C4-2B (cell line): ENCODE measurements around the gene PRICKLE2.

ENCODE experiments used
- H3K27ac ChIP-seq: fragments of 450-650 bp; 2 replicates; pipeline ENCODE4 v1.5.1; 2017
- CTCF ChIP-seq: fragments of 450-650 bp; conservative IDR thresholded peaks from 2 replicates; pipeline ENCODE4 v1.5.1; 2017; ENCODE audit warnings: mild to moderate bottlenecking
- ZFX ChIP-seq: fragments of 450-650 bp; IDR thresholded peaks from 2 replicates; pipeline ENCODE4 v1.6.1; 2017

Gene PRICKLE2

GRCh38 chr3:64125561-64125960 is 99.7 kb downstream of the PRICKLE2 start:
- no peak for TF ChIP-seq CTCF
- TF ChIP-seq ZFX, result no peak
- H3K27ac ChIP-seq, result no peak overlapping the region

GRCh38 chr3:64123931-64124330 is 101.3 kb downstream of the PRICKLE2 start:
- no peak for TF ChIP-seq CTCF
- TF ChIP-seq ZFX, result no peak

GRCh38 chr3:64122476-64122875 is 102.8 kb downstream of the PRICKLE2 start:
- no peak for TF ChIP-seq ZFX
- TF ChIP-seq CTCF, result no peak
- H3K27ac ChIP-seq, result no peak overlapping the region

More at GRCh38 chr3:64123931-64124330, 101.3 kb downstream of the PRICKLE2 start:
- no peak overlapping the region for H3K27ac ChIP-seq

- TF ChIP-seq CTCF (no peak), ZFX (no peak)
These were observed 103.4 kb downstream of the PRICKLE2 start for GRCh38 chr3:64121750-64122311.

GRCh38 chr3:64120876-64121275 is 104.4 kb downstream of the PRICKLE2 start:
- TF ChIP-seq ZFX (no peak), CTCF (no peak)
- no peak overlapping the region for H3K27ac ChIP-seq

More at GRCh38 chr3:64121750-64122311, 103.4 kb downstream of the PRICKLE2 start:
- no peak overlapping the region for H3K27ac ChIP-seq

GRCh38 chr3:64117483-64117882 is 107.8 kb downstream of the PRICKLE2 start:
- no peak for TF ChIP-seq ZFX
- TF ChIP-seq CTCF, result no peak
- no peak overlapping the region for H3K27ac ChIP-seq

GRCh38 chr3:64114651-64115050 is 110.6 kb downstream of the PRICKLE2 start:
- no peak overlapping the region for H3K27ac ChIP-seq
- TF ChIP-seq ZFX, result no peak
- no peak for TF ChIP-seq CTCF
